HG02588 (cell line): Measurements from ENCODE around the gene MIER3.

Experiments
- ATAC-seq: cut with Tn5 transposase; IDR thresholded peaks from one replicate; pipeline ENCODE4 v1.9.1; 2021; ENCODE audit warnings: mild to moderate bottlenecking, moderate library complexity; ENCODE audit not compliant: unreplicated experiment

The MIER3 gene

GRCh38 chr5:56961746-56962145, 9.8 kb upstream of the MIER3 start:
- ATAC-seq: no peak

GRCh38 chr5:56959326-56959725, 7.4 kb upstream of the MIER3 start:
- ATAC-seq: no peak

- ATAC-seq: no peak
These were observed 6.7 kb upstream of the MIER3 start for GRCh38 chr5:56958595-56958994.

- no peak for ATAC-seq
These were observed 2.3 kb upstream of the MIER3 start for GRCh38 chr5:56954262-56954661.

GRCh38 chr5:56951126-56951945, 587 bp downstream of the MIER3 start:
- peak; percentile 47 for ATAC-seq

GRCh38 chr5:56950626-56951125, 1.2 kb downstream of the MIER3 start:
- ATAC-seq: peak; percentile 36

- no peak for ATAC-seq
These were observed 4.9 kb downstream of the MIER3 start for GRCh38 chr5:56947052-56947451.

- no peak for ATAC-seq
These were observed 9.9 kb downstream of the MIER3 start for GRCh38 chr5:56941981-56942380.

GRCh38 chr5:56938858-56939257, 13.1 kb downstream of the MIER3 start:
- no peak for ATAC-seq

- ATAC-seq: no peak
These were observed 17.6 kb downstream of the MIER3 start for GRCh38 chr5:56934325-56934724.

GRCh38 chr5:56922922-56923321, 29.0 kb downstream of the MIER3 start:
- no peak for ATAC-seq

GRCh38 chr5:56919942-56920662, 31.8 kb downstream of the MIER3 start:
- no peak for ATAC-seq

- no peak for ATAC-seq
These were observed 33.9 kb downstream of the MIER3 start for GRCh38 chr5:56918054-56918453.

GRCh38 chr5:56917534-56917933, 34.4 kb downstream of the MIER3 start:
- ATAC-seq: no peak

GRCh38 chr5:56914678-56915077, 37.2 kb downstream of the MIER3 start:
- no peak for ATAC-seq

GRCh38 chr5:56913766-56914165, 38.2 kb downstream of the MIER3 start:
- no peak for ATAC-seq

- peak; percentile 20 for ATAC-seq
These were observed 41.5 kb downstream of the MIER3 start for GRCh38 chr5:56910210-56910965.

GRCh38 chr5:56909294-56910209, 42.4 kb downstream of the MIER3 start, which contains the start of gene SETD9:
SETD9 (plus strand) TSS chr5:56909596; CDS start chr5:56909646, 50 bp downstream.
- peak; percentile 79 for ATAC-seq

GRCh38 chr5:56908942-56909293, 43.0 kb downstream of the MIER3 start:
- peak; percentile 45 for ATAC-seq

- no peak for ATAC-seq
These were observed 50.9 kb downstream of the MIER3 start for GRCh38 chr5:56900858-56901578.
